GM12892 (cell line): ENCODE data around the gene EPB41L1.

Experiments
- POLR2A ChIP-seq: IDR thresholded peaks from 2 replicates; pipeline ENCODE4 v1.6.1; 2011; ENCODE audit warnings: low read depth, low read length, control low read depth
- POLR2AphosphoS5 ChIP-seq: IDR thresholded peaks from 2 replicates; pipeline ENCODE4 v1.6.1; 2011; ENCODE audit warnings: low read depth, low read length, control low read depth
- TAF1 ChIP-seq: IDR thresholded peaks from 2 replicates; pipeline ENCODE4 v1.6.1; 2011; ENCODE audit warnings: low read depth, mild to moderate bottlenecking, control low read depth, low read length, borderline replicate concordance

GRCh38 chr20:36132802-36133211 is 21.7 kb upstream of the EPB41L1 start:
- TF ChIP-seq POLR2AphosphoS5 (no peak), TAF1 (no peak), POLR2A (no peak)
